ENCODE data around the gene GASK1B. TPM values are rescaled to one million over a fixed set of nuclear protein-coding genes. Genes with fewer than 3 reads are reported as not detected.

The GASK1B gene
- total RNA-seq, 2 experiments from 2014 or later: not detected

GRCh38 chr4:158162631-158163030 lies 10.2 kb downstream of the GASK1B start:
- DNase-seq (no peak), ATAC-seq (no peak)
- no peaks in the 10 kb centered on the region for H3K4me1 Mint-ChIP-seq
- H3K27me3 Mint-ChIP-seq: peaks cover 7% of the 10 kb centered on the region
- ChIA-PET POLR2A (no interaction called here), CTCF (interaction anchor here (2.9 kb wide), 1 partner anchor 9 kb away, joined by 10 read pairs; no protein-coding TSS in a partner anchor)
- H3K36me3 Mint-ChIP-seq (ENCODE audit: low read depth): no peaks in the 10 kb centered on the region
- H3K9me3 Mint-ChIP-seq (ENCODE audit: low read depth): no peaks in the 10 kb centered on the region
- intact Hi-C loops (cut with DNase I, micrococcal nuclease): no loop called here
- H3K27ac Mint-ChIP-seq: no peak overlapping the region
- H3K4me3 Mint-ChIP-seq: no peak overlapping the region

- intact Hi-C loops (cut with DNase I, micrococcal nuclease): no loop called here
- Mint-ChIP-seq H3K9me3 (ENCODE audit: low read depth) (no peaks in the 10 kb centered on the region), H3K36me3 (ENCODE audit: low read depth) (no peaks in the 10 kb centered on the region), H3K27ac (no peak overlapping the region), H3K27me3 (peaks cover 7% of the 10 kb centered on the region), H3K4me1 (no peaks in the 10 kb centered on the region), H3K4me3 (no peak overlapping the region)
- DNase-seq (no peak), ATAC-seq (no peak)
- CTCF ChIA-PET: interaction anchor here (2.9 kb wide), 1 partner anchor 10 kb away, joined by 10 read pairs; no protein-coding TSS in a partner anchor
- POLR2A ChIA-PET: no interaction called here
Measured at GRCh38 chr4:158161551-158162354, 11.1 kb downstream of the GASK1B start.

GRCh38 chr4:158159718-158160094 lies 13.1 kb downstream of the GASK1B start:
- peaks cover 7% of the 10 kb centered on the region for H3K27me3 Mint-ChIP-seq
- DNase-seq (no peak), ATAC-seq (no peak)
- intact Hi-C loops (cut with DNase I, micrococcal nuclease): no loop called here
- no peaks in the 10 kb centered on the region for H3K4me1 Mint-ChIP-seq
- no peak overlapping the region for H3K4me3 Mint-ChIP-seq
- CTCF ChIA-PET: interaction anchor here (1.1 to 2.9 kb wide), 2 partner anchors 12 to 24 kb away, joined by 3 to 10 read pairs; no protein-coding TSS in a partner anchor
- POLR2A ChIA-PET: no interaction called here
- no peaks in the 10 kb centered on the region for H3K36me3 Mint-ChIP-seq (ENCODE audit: low read depth)
- H3K27ac Mint-ChIP-seq: no peak overlapping the region
- no peaks in the 10 kb centered on the region for H3K9me3 Mint-ChIP-seq (ENCODE audit: low read depth)

- intact Hi-C loops (cut with DNase I, micrococcal nuclease): no loop called here
- ChIA-PET POLR2A (no interaction called here), CTCF (interaction anchor here (1.1 kb wide), 1 partner anchor 23 kb away, joined by 3 read pairs; no protein-coding TSS in a partner anchor)
- Mint-ChIP-seq H3K9me3 (ENCODE audit: low read depth) (peaks cover 2% of the 10 kb centered on the region), H3K27ac (no peak overlapping the region), H3K4me3 (no peak overlapping the region), H3K27me3 (peaks cover 9% of the 10 kb centered on the region), H3K36me3 (ENCODE audit: low read depth) (no peaks in the 10 kb centered on the region), H3K4me1 (no peaks in the 10 kb centered on the region)
- DNase-seq (no peak), ATAC-seq (peak; percentile 64)
Measured at GRCh38 chr4:158159054-158159717, 13.6 kb downstream of the GASK1B start.

- intact Hi-C loops (cut with DNase I, micrococcal nuclease): no loop called here
- Mint-ChIP-seq H3K36me3 (ENCODE audit: low read depth) (no peaks in the 10 kb centered on the region), H3K27me3 (peaks cover 5% of the 10 kb centered on the region), H3K27ac (no peak overlapping the region), H3K9me3 (ENCODE audit: low read depth) (peaks cover 3% of the 10 kb centered on the region), H3K4me1 (no peaks in the 10 kb centered on the region), H3K4me3 (no peak overlapping the region)
- ChIA-PET CTCF (interaction anchor here (0.8 to 1.0 kb wide), 2 partner anchors 12 to 15 kb away, joined by 4 read pairs; no protein-coding TSS in a partner anchor), POLR2A (no interaction called here)
- DNase-seq (no peak), ATAC-seq (no peak)
Measured at GRCh38 chr4:158157412-158157811, 15.4 kb downstream of the GASK1B start.

GRCh38 chr4:158155656-158156356 lies 17.0 kb downstream of the GASK1B start:
- H3K27ac Mint-ChIP-seq: no peak overlapping the region
- ChIA-PET CTCF (no interaction called here), POLR2A (no interaction called here)
- intact Hi-C loops (cut with DNase I, micrococcal nuclease): no loop called here
- no peak overlapping the region for H3K4me3 Mint-ChIP-seq
- H3K4me1 Mint-ChIP-seq: no peaks in the 10 kb centered on the region
- no peaks in the 10 kb centered on the region for H3K36me3 Mint-ChIP-seq (ENCODE audit: low read depth)
- ATAC-seq (no peak), DNase-seq (no peak)
- peaks cover 4% of the 10 kb centered on the region for H3K9me3 Mint-ChIP-seq (ENCODE audit: low read depth)
- peaks cover 4% of the 10 kb centered on the region for H3K27me3 Mint-ChIP-seq

- ChIA-PET CTCF (no interaction called here), POLR2A (interaction anchor here (0.6 kb wide), 1 partner anchor 8 kb away, joined by 3 read pairs; no protein-coding TSS in a partner anchor)
- H3K27me3 Mint-ChIP-seq: peaks cover 2% of the 10 kb centered on the region
- H3K9me3 Mint-ChIP-seq (ENCODE audit: low read depth): peaks cover 2% of the 10 kb centered on the region
- no peak for DNase-seq
- H3K4me1 Mint-ChIP-seq: no peaks in the 10 kb centered on the region
- intact Hi-C loops (cut with DNase I, micrococcal nuclease): no loop called here
- no peak overlapping the region for H3K4me3 Mint-ChIP-seq
- no peaks in the 10 kb centered on the region for H3K36me3 Mint-ChIP-seq (ENCODE audit: low read depth)
- ATAC-seq: no peak
- H3K27ac Mint-ChIP-seq: no peak overlapping the region
Measured at GRCh38 chr4:158147151-158147550, 25.7 kb downstream of the GASK1B start.

- Mint-ChIP-seq H3K27ac (no peak overlapping the region), H3K36me3 (ENCODE audit: low read depth) (no peaks in the 10 kb centered on the region), H3K27me3 (peaks cover 2% of the 10 kb centered on the region), H3K9me3 (ENCODE audit: low read depth) (peaks cover 2% of the 10 kb centered on the region), H3K4me1 (no peaks in the 10 kb centered on the region), H3K4me3 (no peak overlapping the region)
- ChIA-PET POLR2A (interaction anchor here (0.6 kb wide), 1 partner anchor 7 kb away, joined by 3 read pairs; no protein-coding TSS in a partner anchor), CTCF (no interaction called here)
- DNase-seq: no peak
- intact Hi-C loops (cut with DNase I, micrococcal nuclease): no loop called here
- no peak for ATAC-seq
Measured at GRCh38 chr4:158146736-158147135, 26.1 kb downstream of the GASK1B start.

- Mint-ChIP-seq H3K4me1 (no peaks in the 10 kb centered on the region), H3K4me3 (no peak overlapping the region), H3K27ac (no peak overlapping the region), H3K36me3 (ENCODE audit: low read depth) (no peaks in the 10 kb centered on the region), H3K9me3 (ENCODE audit: low read depth) (no peaks in the 10 kb centered on the region), H3K27me3 (peaks cover 2% of the 10 kb centered on the region)
- ATAC-seq (no peak), DNase-seq (no peak)
- POLR2A ChIA-PET: interaction anchor here (0.6 kb wide), 1 partner anchor 8 kb away, joined by 3 read pairs; no protein-coding TSS in a partner anchor
- CTCF ChIA-PET: no interaction called here
- intact Hi-C loops (cut with DNase I, micrococcal nuclease): no loop called here
Measured at GRCh38 chr4:158139086-158139485, 33.7 kb downstream of the GASK1B start.

GRCh38 chr4:158134222-158134621 lies 38.6 kb downstream of the GASK1B start:
- no peak for DNase-seq
- no peak for ATAC-seq

GRCh38 chr4:158133551-158133950 lies 39.3 kb downstream of the GASK1B start:
- peaks cover 2% of the 10 kb centered on the region for H3K27me3 Mint-ChIP-seq
- ChIA-PET POLR2A (no interaction called here), CTCF (no interaction called here)
- no peak overlapping the region for H3K4me3 Mint-ChIP-seq
- DNase-seq (no peak), ATAC-seq (no peak)
- no peaks in the 10 kb centered on the region for H3K4me1 Mint-ChIP-seq
- H3K27ac Mint-ChIP-seq: no peak overlapping the region
- no peaks in the 10 kb centered on the region for H3K36me3 Mint-ChIP-seq (ENCODE audit: low read depth)
- H3K9me3 Mint-ChIP-seq (ENCODE audit: low read depth): no peaks in the 10 kb centered on the region
- intact Hi-C loops (cut with DNase I, micrococcal nuclease): no loop called here

More at GRCh38 chr4:158134222-158134621, 38.6 kb downstream of the GASK1B start:
- no peaks in the 10 kb centered on the region for H3K9me3 Mint-ChIP-seq (ENCODE audit: low read depth)
- H3K27me3 Mint-ChIP-seq: peaks cover 2% of the 10 kb centered on the region
- CTCF ChIA-PET: no interaction called here
- no peak overlapping the region for H3K4me3 Mint-ChIP-seq
- no peaks in the 10 kb centered on the region for H3K36me3 Mint-ChIP-seq (ENCODE audit: low read depth)
- no peaks in the 10 kb centered on the region for H3K4me1 Mint-ChIP-seq
- intact Hi-C loops (cut with DNase I, micrococcal nuclease): no loop called here
- POLR2A ChIA-PET: no interaction called here
- H3K27ac Mint-ChIP-seq: no peak overlapping the region

All from activated CD4-positive, alpha-beta T cell treated with anti-CD3 and anti-CD28 coated beads for 36 hours (primary cell).